CD4-positive, alpha-beta T cell (primary cell): ENCODE results near the gene SH3BGRL2. TPM values are rescaled to one million over a fixed set of nuclear protein-coding genes. Genes with fewer than 3 reads are reported as not detected.

Experiments
- ATAC-seq: fragments of 200-7000 bp; cut with Tn5 transposase; one replicate; pipeline ENCODE4 v1.10.0; 2022; ENCODE audit warnings: mild to moderate bottlenecking; ENCODE audit not compliant: poor library complexity
- CTCF ChIA-PET: fragments of 350-600 bp; sonication (Branson Sonifier 250); formaldehyde crosslinking; loops from one replicate; lab custom pipeline; 2021; ENCODE audit warnings: antibody characterized with exemption, inconsistent platforms; lab: Charles Lee
- POLR2A ChIA-PET: fragments of 350-600 bp; sonication (Branson Sonifier 250); formaldehyde crosslinking; loops from one replicate; lab custom pipeline; 2021; ENCODE audit warnings: antibody characterized with exemption, inconsistent platforms; lab: Charles Lee
- DNase-seq, 14 experiments: peaks; one replicate each; pipeline ENCODE4 v3.0.0-alpha.2; 2013 to 2020; ENCODE audit warnings: mixed read lengths in 2 of 14
- H3K27ac ChIP-seq, 2 donors: one replicate each; pipeline versions ENCODE4 v1.5.1 to v1.7.0; 2013; ENCODE audit warnings: low read length in 2 of 2, low read depth in 1 of 2, mild to moderate bottlenecking in 1 of 2
- H3K27me3 ChIP-seq, 2 experiments: 1 replicate in 1 of 2; 2 replicates in 1 of 2; pipeline versions ENCODE4 v1.6.1 to v1.7.0; 2013; ENCODE audit warnings: low read length in 2 of 2, control low read depth in 1 of 2, mild to moderate bottlenecking in 1 of 2, moderate library complexity in 1 of 2; ENCODE audit not compliant: insufficient read depth in 2 of 2, control insufficient read depth in 1 of 2
- H3K36me3 ChIP-seq: one replicate; pipeline ENCODE4 v1.6.1; 2013; ENCODE audit warnings: low read length, control low read depth; ENCODE audit not compliant: insufficient read depth
- H3K4me1 ChIP-seq: one replicate; pipeline ENCODE4 v1.6.1; 2013; ENCODE audit warnings: low read length, control low read depth; ENCODE audit not compliant: insufficient read depth
- H3K4me3 ChIP-seq: one replicate; pipeline ENCODE4 v1.5.1; 2013; ENCODE audit warnings: mild to moderate bottlenecking, low read length, moderate library complexity
- H3K9me3 ChIP-seq, 2 experiments: 1 replicate in 1 of 2; 2 replicates in 1 of 2; pipeline versions ENCODE4 v1.6.1 to v1.7.0; 2013; ENCODE audit warnings: low read length in 2 of 2, mild to moderate bottlenecking in 2 of 2, control low read depth in 1 of 2, moderate library complexity in 1 of 2; ENCODE audit not compliant: control insufficient read depth in 1 of 2, insufficient read depth in 1 of 2
- H3K27ac Mint-ChIP-seq: one replicate; pipeline ENCODE4 v1.8.0; 2020; ENCODE audit warnings: mixed read lengths
- H3K27me3 Mint-ChIP-seq: one replicate; pipeline ENCODE4 v1.8.0; 2021; ENCODE audit warnings: mixed read lengths
- H3K36me3 Mint-ChIP-seq: one replicate; pipeline ENCODE4 v1.8.0; 2021; ENCODE audit warnings: low read depth, mixed read lengths
- H3K4me1 Mint-ChIP-seq: one replicate; pipeline ENCODE4 v1.8.0; 2021; ENCODE audit warnings: low read depth, mixed read lengths
- H3K4me3 Mint-ChIP-seq: one replicate; pipeline ENCODE4 v1.8.0; 2020; ENCODE audit warnings: mild to moderate bottlenecking, mixed read lengths
- H3K9me3 Mint-ChIP-seq: one replicate; pipeline ENCODE4 v1.8.0; 2020; ENCODE audit warnings: mixed read lengths
- CTCF ChIP-seq: fragments of 200-600 bp; IDR thresholded peaks from one replicate; pipeline ENCODE4 v1.8.0; 2022; ENCODE audit warnings: antibody characterized with exemption, mild to moderate bottlenecking
- intact Hi-C, 2 experiments: fragments of 100-400 bp; cut with DNase I in 1 of 2; cut with micrococcal nuclease in 1 of 2; formaldehyde crosslinking; loops; one replicate each; pipeline versions ENCODE4 v1.15.1 to v1.9.0; 2023 to 2025; cut with DNase I, micrococcal nuclease
- total RNA-seq, 174 experiments: library from RNA in 2 of 174; stranded (reverse) in 2 of 174; gene quantifications; one replicate each; pipeline ENCODE4 v1.2.3 and lab custom pipeline; 2021 to 2026

SH3BGRL2 gene
- total RNA-seq, 2 experiments from 2014 or later: 0.25 to 0.38 TPM

DNA sequence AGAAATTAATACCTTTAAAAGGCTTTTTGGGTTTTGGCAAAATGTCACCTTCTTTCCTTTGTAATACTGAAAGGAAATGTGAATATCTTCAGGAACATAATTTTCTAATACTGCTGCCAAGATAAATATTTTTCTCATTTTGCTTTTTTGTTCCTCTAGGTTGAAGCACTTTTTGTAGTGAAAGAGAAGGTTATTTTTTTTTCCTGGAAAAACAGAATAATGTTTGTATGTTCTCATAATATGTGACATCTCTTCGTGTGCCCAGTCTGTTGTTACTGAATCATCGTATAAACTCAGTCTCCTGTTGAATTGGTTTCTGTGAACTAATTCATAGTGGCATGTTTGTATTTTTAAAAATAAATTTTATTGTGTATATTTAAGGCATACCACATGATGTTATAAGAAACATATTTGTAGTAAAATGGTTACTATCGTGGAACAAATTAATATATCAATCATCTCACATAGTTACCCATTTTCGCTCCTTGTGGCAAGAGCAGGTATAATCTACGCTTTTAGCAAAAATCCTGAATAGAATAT, 74.4 kb downstream of the SH3BGRL2 start:
- CTCF ChIA-PET: no interaction called here

DNA sequence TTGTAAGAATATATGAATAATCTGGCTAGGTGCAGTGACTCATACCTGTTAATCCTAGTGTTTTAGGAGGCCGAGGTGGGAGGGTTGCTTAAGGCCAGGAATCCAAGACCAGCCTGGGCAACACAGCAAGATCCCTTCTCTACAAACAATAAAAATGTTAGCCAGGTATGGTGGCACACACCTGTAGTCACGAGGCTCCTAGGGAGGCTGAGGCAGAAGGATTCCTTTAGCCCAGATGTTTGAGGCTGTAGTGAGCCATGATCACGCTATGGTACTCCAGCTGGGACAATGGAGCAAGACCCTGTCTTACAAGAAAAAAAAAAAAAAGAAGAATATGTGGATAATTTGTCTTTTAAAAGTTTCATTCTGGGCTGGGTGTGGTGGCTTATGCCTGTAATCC, 75.4 kb downstream of the SH3BGRL2 start:
- Mint-ChIP-seq H3K9me3 (no peaks in the 10 kb centered on the region), H3K36me3 (no peaks in the 10 kb centered on the region), H3K27ac (no peak overlapping the region), H3K27me3 (peaks cover 5% of the 10 kb centered on the region), H3K4me3 (no peak overlapping the region), H3K4me1 (peaks cover 18% of the 10 kb centered on the region)
- ATAC-seq (no peak), DNase-seq (no peak)
- Histone ChIP-seq H3K27me3 (no peaks in the 10 kb centered on the region), H3K36me3 (no peaks in the 10 kb centered on the region), H3K4me3 (no peak overlapping the region), H3K4me1 (no peaks in the 10 kb centered on the region), H3K27ac (no peak overlapping the region), H3K9me3 (no peaks in the 10 kb centered on the region)
- no peak for TF ChIP-seq CTCF
- intact Hi-C loops: no loop called here
- ChIA-PET POLR2A (no interaction called here), CTCF (no interaction called here)

More for the DNA sequence above, 74.4 kb downstream of the SH3BGRL2 start:
- H3K9me3 ChIP-seq: no peaks in the 10 kb centered on the region
- H3K4me1 Mint-ChIP-seq: peaks cover 18% of the 10 kb centered on the region
- H3K4me3 ChIP-seq: no peak overlapping the region
- POLR2A ChIA-PET: no interaction called here
- no peaks in the 10 kb centered on the region for H3K9me3 Mint-ChIP-seq
- no peaks in the 10 kb centered on the region for H3K36me3 ChIP-seq
- DNase-seq (no peak), ATAC-seq (no peak)
- TF ChIP-seq CTCF: no peak
- no peak overlapping the region for H3K27ac Mint-ChIP-seq
- no peak overlapping the region for H3K4me3 Mint-ChIP-seq
- H3K27me3 ChIP-seq: no peaks in the 10 kb centered on the region
- intact Hi-C loops: no loop called here
- H3K4me1 ChIP-seq: no peaks in the 10 kb centered on the region
- peaks cover 5% of the 10 kb centered on the region for H3K27me3 Mint-ChIP-seq
- H3K27ac ChIP-seq: no peak overlapping the region
- no peaks in the 10 kb centered on the region for H3K36me3 Mint-ChIP-seq

DNA sequence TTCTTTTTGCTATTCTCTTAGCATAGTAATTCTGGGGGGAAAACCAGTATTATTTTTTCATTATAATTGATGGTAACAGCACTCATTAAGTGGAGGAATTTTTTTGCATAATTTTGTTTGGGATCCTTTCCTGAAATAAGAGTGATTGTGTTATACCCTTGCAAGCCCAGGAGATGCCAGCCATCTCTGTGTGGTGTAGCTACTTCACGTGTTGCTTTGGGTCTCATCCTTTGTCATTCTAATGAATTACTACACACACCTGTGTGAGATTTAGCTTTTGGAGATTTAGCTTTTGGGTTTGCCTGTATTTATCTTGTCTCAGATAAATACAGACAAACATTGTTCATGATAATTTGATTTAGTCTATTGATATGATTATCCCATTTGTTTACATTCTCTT, 76.5 kb downstream of the SH3BGRL2 start:
- ChIA-PET CTCF (no interaction called here), POLR2A (no interaction called here)
- no peaks in the 10 kb centered on the region for H3K9me3 Mint-ChIP-seq
- H3K27me3 ChIP-seq: no peaks in the 10 kb centered on the region
- H3K36me3 ChIP-seq: no peaks in the 10 kb centered on the region
- TF ChIP-seq CTCF: no peak
- no peak for ATAC-seq
- DNase-seq: no peak
- no peaks in the 10 kb centered on the region for H3K4me1 ChIP-seq
- intact Hi-C loops: no loop called here
- peaks cover 10% of the 10 kb centered on the region for H3K4me1 Mint-ChIP-seq
- no peak overlapping the region for H3K27ac ChIP-seq
- H3K27ac Mint-ChIP-seq: no peak overlapping the region
- H3K36me3 Mint-ChIP-seq: no peaks in the 10 kb centered on the region
- no peak overlapping the region for H3K4me3 ChIP-seq
- no peaks in the 10 kb centered on the region for H3K9me3 ChIP-seq
- peaks cover 5% of the 10 kb centered on the region for H3K27me3 Mint-ChIP-seq
- no peak overlapping the region for H3K4me3 Mint-ChIP-seq
